Peyer's patch (tissue), 4 donors: Measurements from ENCODE around the gene IL17C.

ENCODE experiments used
- CTCF ChIP-seq, 6 experiments: fragments of 450-650 bp in 4 of 6; fragments of 200-600 bp in 2 of 6; sonication (generic) in 1 of 6; IDR thresholded peaks; one replicate each; pipeline ENCODE4 v1.5.1; 2017 to 2019; ENCODE audit warnings: antibody characterized with exemption in 6 of 6, mild to moderate bottlenecking in 3 of 6, moderate library complexity in 1 of 6
- POLR2A ChIP-seq, 2 donors: fragments of 450-650 bp; IDR thresholded peaks; one replicate each; pipeline ENCODE4 v1.5.1; 2017; ENCODE audit warnings: antibody characterized with exemption in 2 of 2, mild to moderate bottlenecking in 2 of 2, moderate library complexity in 2 of 2

- TF ChIP-seq CTCF (IDR thresholded peaks at IDR 0.05) (no peak), POLR2A (IDR thresholded peaks at IDR 0.05) (no peak)
Observed at GRCh38 chr16:88649924-88650748, 11.8 kb downstream of the IL17C start.
